Measurements from ENCODE around the gene PPP4R1. TPM values are rescaled to one million over a fixed set of nuclear protein-coding genes. Genes with fewer than 3 reads are reported as not detected.

Gene PPP4R1
- total and polyA plus RNA-seq, 10 donors: 11.3 to 135 (median 81.8) TPM

DNA sequence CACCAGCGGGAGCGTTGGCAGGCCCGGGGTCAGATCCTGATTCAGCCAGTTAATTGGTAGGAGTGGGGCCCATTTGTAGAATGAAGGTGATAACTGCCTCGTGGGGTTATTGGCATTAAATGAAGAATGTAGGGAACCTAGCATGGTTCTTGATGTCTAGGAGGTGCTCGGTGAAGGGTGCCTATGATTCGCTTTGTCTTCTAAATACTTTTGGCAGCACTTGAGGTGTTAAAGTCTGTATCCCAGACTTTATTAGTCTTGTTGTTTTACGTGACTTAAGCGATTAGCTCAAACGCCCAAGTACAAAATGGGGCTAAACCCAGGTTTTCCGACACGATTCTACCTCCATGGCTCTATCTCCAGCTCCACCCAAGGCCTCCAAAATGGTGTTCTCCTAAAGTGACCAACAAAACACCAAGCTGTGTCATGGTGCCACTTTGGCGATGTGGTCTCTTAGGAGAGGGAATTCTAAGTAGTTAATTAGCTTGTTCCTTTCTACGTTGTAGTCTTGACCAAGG lies 980 bp upstream of the PPP4R1 start:
- Histone ChIP-seq H3K4me3 (peak overlapping the region; percentile 45 to 92 (median 68)), H3K4me1 (peaks cover 21 to 62% (median 38%) of the 10 kb centered on the region in 6 donors), H3K27me3 (replicated peaks in 1 of 7) (no peaks in the 10 kb centered on the region), H3K36me3 (peaks cover 0 to 16% (median 0%) of the 10 kb centered on the region in 6 donors), H3K27ac (peak overlapping the region; percentile 92 to 99 (median 96)), H3K9me3 (no peaks in the 10 kb centered on the region)
- intact Hi-C loops (cut with DNase I; ENCODE audit: low total_unique reads): no loop called here
- TF ChIP-seq, protein P1, sequence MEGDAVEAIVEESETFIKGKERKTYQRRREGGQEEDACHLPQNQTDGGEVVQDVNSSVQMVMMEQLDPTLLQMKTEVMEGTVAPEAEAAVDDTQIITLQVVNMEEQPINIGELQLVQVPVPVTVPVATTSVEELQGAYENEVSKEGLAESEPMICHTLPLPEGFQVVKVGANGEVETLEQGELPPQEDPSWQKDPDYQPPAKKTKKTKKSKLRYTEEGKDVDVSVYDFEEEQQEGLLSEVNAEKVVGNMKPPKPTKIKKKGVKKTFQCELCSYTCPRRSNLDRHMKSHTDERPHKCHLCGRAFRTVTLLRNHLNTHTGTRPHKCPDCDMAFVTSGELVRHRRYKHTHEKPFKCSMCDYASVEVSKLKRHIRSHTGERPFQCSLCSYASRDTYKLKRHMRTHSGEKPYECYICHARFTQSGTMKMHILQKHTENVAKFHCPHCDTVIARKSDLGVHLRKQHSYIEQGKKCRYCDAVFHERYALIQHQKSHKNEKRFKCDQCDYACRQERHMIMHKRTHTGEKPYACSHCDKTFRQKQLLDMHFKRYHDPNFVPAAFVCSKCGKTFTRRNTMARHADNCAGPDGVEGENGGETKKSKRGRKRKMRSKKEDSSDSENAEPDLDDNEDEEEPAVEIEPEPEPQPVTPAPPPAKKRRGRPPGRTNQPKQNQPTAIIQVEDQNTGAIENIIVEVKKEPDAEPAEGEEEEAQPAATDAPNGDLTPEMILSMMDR (IDR thresholded peaks at IDR 0.05 in 8 of 11, conservative IDR thresholded peaks at IDR 0.05 in 3 of 11): no peak
- no peak for TF ChIP-seq POLR2AphosphoS5 (IDR thresholded peaks at IDR 0.05)
- TF ChIP-seq POLR2A (IDR thresholded peaks at IDR 0.05): no peak
- DNase-seq: no peak
- 58 to 63% (median 58%) methylated on average over 13 of the region's 13 CpGs for WGBS, 5 donors

DNA sequence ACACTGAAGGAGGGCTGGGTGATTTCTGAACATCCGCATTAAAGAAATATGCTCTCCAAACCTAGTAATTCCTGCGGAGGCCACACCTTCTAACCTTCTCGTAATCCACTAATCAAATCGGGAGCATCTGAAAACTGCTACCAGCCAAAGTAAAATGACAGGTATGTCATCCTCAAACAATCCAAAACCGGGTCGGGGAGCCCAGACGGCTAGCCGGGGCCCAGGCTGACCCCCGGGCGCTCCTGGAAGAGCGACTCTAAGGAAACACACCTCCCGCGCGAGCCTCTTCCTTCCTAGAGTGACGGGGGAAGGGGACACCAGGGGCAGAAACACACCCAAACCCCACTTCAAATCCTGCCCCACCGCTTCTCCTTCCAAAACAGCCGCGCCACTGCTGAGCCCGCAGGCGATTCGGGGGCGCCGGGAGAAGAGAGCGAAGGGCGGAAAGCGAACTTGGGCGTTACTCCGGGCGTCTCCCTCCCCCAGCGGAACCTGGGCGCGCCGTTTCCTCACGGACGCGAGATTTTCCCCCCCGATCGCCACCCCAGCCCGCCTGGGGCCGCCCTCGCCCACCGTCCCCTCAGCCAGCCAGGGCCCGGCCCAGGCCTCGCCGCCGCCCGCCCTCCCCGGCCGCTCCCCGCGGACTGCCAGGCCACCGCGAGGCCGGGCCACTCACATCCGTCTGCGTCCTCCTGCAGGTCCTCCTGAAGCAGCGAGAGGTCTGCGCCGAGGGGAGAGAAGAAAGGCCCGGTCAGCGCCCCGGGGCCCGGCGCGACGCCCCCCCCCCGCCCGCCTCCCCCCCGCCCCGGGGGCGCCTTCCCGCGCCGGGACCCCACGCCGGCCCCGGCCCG lies 584 bp downstream of the PPP4R1 start:
- intact Hi-C loops (cut with DNase I; ENCODE audit: low total_unique reads): no loop called here
- peak; percentile 93 for DNase-seq
- Histone ChIP-seq H3K4me3 (peak overlapping the region; percentile 54 to 92 (median 70)), H3K27me3 (replicated peaks in 1 of 7) (no peaks in the 10 kb centered on the region), H3K27ac (peak overlapping the region; percentile 94 to 99 (median 96)), H3K9me3 (no peaks in the 10 kb centered on the region), H3K36me3 (peaks cover 0 to 18% (median 0%) of the 10 kb centered on the region in 6 donors), H3K4me1 (peaks cover 21 to 71% (median 45%) of the 10 kb centered on the region in 6 donors)
- 0 to 1% (median 0%) methylated on average over 25 to 78 of the region's 78 CpGs for WGBS, 5 donors
- no peak for TF ChIP-seq POLR2A (IDR thresholded peaks at IDR 0.05)
- peak in 2 of 3 donors; percentile 54 to 69 for TF ChIP-seq POLR2AphosphoS5 (IDR thresholded peaks at IDR 0.05)

DNA sequence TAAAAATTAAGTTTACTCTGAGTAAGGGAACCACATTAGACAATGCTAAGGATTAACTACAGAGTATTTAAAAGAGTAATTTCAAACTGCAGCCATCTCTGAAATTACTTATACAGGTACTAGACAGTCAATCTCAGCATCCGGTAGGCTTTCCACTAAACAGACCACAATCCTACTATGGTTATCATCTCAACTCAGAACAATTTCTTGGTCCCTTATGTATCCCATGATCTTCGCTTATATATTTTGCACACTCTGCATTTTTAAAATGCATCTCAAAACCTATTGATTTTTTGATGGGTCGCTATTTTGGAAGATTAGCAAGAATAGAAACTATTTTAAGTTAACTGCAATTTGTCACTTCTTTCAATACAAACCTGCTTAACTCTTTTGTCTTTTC lies 1.4 kb downstream of the PPP4R1 start:
- peaks cover 0 to 18% (median 0%) of the 10 kb centered on the region in 6 donors for H3K36me3 ChIP-seq
- H3K4me1 ChIP-seq: peaks cover 21 to 79% (median 48%) of the 10 kb centered on the region in 6 donors
- peak overlapping the region in 7 of 8 donors; percentile 54 to 92 (median 73) for H3K4me3 ChIP-seq
- H3K27ac ChIP-seq: peak overlapping the region; percentile 94 to 99 (median 96)
- TF ChIP-seq POLR2AphosphoS5 (IDR thresholded peaks at IDR 0.05) (no peak), POLR2A (IDR thresholded peaks at IDR 0.05) (no peak)
- TF ChIP-seq, protein P1 (IDR thresholded peaks at IDR 0.05 in 8 of 11, conservative IDR thresholded peaks at IDR 0.05 in 3 of 11): no peak
- 48 to 74% (median 62%) methylated on average over 3 of the region's 3 CpGs for WGBS, 5 donors
- intact Hi-C loops (cut with DNase I; ENCODE audit: low total_unique reads): no loop called here
- DNase-seq: no peak
- H3K27me3 ChIP-seq (replicated peaks in 1 of 7): no peaks in the 10 kb centered on the region
- H3K9me3 ChIP-seq: no peaks in the 10 kb centered on the region

DNA sequence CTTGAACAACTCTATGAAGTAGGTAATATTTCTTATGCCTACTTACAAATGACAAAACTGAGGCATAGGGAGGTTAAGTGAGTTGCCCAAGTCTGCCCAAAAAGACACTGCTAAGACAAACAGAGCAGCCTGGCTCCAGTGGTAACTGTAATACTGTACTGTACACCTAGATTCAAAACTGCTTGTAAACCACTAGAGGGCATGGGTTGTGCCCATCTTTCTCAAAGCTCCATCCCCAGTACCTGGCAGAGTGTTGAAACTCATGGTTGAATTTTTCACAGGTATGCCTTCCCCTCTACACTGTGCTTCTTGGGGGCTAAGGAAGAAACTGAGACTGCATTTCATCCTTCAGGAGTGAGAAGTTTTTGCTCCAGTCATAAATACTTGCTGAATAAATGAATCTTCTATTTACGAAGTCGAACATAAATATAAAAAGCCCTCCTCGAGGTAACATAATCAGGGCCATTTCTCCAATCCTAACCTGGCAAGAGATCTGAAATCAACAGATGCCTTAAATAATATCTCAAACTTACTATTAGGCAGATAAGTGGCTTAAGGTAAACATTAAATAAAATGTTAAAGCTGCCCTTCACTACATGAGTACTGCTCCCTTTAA lies 2.0 kb downstream of the PPP4R1 start:
- WGBS, 5 donors: 81 to 94% (median 87%) methylated on average over 3 of the region's 3 CpGs
- Histone ChIP-seq H3K4me3 (peak overlapping the region in 3 of 8 donors; percentile 68 to 92 (median 74)), H3K4me1 (peaks cover 21 to 81% (median 48%) of the 10 kb centered on the region in 6 donors), H3K27ac (peak overlapping the region in 6 of 8 donors; percentile 5 to 99 (median 98)), H3K27me3 (replicated peaks in 1 of 7) (no peaks in the 10 kb centered on the region), H3K36me3 (peaks cover 0 to 18% (median 0%) of the 10 kb centered on the region in 6 donors), H3K9me3 (no peaks in the 10 kb centered on the region)
- TF ChIP-seq, protein P1 (IDR thresholded peaks at IDR 0.05 in 8 of 11, conservative IDR thresholded peaks at IDR 0.05 in 3 of 11): peak; percentile 29 to 80 (median 64)
- no peak for TF ChIP-seq POLR2A (IDR thresholded peaks at IDR 0.05)
- peak in 1 of 3 donors; percentile 14 for TF ChIP-seq POLR2AphosphoS5 (IDR thresholded peaks at IDR 0.05)
- no peak for DNase-seq
- intact Hi-C loops (cut with DNase I; ENCODE audit: low total_unique reads): no loop called here

Measured in spleen (tissue), 11 donors.